ENCODE measurements around the gene MESD.

The MESD gene

GRCh38 chr15:81016489-81017068, 27.0 kb upstream of the MESD start:
- no peak overlapping the region for H3K4me3 ChIP-seq (ENCODE audit: low read depth, low read length)
- DNase-seq (ENCODE audit: low read depth) = no peak

DNA sequence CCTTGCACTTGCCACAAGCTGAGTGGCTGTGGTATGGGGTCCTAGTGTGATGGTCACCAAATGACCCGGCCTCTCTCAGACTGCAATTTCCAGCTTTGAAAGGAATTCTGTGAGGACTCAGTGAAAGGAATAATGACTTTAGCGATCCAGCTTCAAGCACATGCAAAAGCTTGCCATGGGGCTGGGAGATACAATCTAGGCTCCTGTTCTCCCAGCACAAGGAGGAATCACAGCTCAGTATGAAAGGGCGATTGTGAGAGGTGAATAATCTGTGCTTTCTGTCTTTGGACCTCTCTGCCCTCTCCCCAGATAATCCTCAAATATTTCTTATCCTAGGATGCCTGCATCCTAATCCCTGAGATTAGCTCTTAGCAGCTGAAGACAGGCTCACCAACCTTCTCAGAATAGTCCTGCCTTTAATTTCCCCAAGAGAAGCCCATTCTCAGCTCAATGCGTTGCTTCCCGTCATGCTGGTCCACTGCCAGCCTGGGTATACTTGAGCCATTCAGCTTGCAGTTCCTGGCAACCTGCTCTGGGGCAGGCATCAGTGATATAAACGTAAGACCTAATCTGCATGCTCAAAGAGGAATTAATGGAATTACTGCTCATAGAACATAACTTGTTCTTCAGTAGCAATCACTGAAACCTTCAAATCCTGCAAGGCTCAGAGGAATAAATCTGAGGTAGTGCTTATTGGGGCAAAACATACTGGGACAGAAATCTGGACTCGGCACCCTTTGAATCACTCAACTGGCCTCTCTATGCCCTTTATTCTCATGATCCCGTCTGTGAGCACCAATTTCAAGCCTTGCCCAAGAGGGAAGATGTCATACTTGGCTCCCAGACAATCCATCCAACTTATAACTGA, 26.2 kb upstream of the MESD start:
- H3K4me3 ChIP-seq (ENCODE audit: low read depth, low read length) = no peak overlapping the region
- no peak for DNase-seq (ENCODE audit: low read depth)

DNA sequence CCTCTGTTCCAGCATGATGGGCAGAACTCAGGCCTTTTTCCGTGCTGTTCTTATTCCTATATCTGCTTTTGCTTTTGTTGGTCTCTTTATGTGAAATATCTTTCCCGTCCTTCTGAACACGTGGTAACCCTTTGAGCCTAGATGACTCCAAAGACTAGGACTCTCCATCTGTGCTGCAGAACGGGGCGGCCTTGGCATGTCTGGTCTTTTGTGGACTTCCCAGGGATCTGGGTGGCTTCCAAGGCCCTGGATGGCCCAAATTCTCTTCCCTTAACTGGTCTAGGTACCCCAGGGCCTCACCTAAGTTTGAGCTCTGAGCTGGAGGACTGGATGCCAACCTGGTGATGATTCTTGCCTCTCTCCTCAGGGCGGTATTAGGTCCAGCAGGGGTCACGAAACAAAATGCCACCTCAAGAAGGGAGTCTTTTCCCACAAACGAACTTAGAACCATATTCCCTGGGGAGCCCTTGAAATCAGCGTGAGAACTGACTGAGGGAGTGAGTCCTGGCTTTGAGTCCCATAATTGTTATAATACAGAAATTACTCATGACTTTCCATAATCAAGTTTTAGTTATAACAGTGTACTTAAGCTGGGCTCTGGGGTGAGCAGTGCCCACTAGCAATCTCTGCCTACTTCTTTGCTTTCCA, 25.0 kb upstream of the MESD start:
- H3K4me3 ChIP-seq (ENCODE audit: low read depth, low read length) = no peak overlapping the region
- DNase-seq (ENCODE audit: low read depth) = no peak

DNA sequence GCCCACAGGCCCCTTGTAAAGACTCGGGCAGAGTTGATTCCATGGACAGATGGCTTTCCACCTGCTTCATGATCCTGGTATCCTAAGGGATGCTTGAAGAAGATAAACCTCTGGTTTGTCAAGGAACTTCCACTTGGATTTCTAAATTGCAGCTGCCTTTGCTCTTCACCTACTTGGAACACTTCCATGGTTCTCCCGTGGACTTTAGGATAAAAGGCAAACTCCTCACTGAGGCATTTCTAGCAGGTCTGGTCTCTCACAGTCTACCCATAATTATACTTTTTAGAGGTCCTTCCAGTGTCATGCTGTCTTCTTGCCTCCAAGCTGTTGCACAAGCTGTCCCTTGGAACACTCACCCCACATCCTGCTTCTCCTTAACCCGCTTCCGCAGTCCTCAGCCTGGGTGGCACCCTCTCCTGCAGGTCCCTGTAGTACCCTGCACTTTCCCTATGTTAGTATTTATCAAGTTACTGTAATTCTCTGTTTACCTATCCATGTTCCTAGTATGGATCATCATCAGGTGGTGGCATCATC, 23.8 kb upstream of the MESD start:
- DNase-seq (ENCODE audit: low read depth) = no peak
- no peak overlapping the region for H3K4me3 ChIP-seq (ENCODE audit: low read depth, low read length)

- no peak overlapping the region for H3K4me3 ChIP-seq (ENCODE audit: low read depth, low read length)
- DNase-seq (ENCODE audit: low read depth) = no peak
Measured at GRCh38 chr15:81012588-81012987, 23.0 kb upstream of the MESD start.

GRCh38 chr15:81011593-81011992, 22.0 kb upstream of the MESD start:
- H3K4me3 ChIP-seq (ENCODE audit: low read depth, low read length) = no peak overlapping the region
- DNase-seq (ENCODE audit: low read depth) = peak; percentile 62

- no peak for DNase-seq (ENCODE audit: low read depth)
- H3K4me3 ChIP-seq (ENCODE audit: low read depth, low read length) = no peak overlapping the region
Measured at GRCh38 chr15:81010086-81010485, 20.5 kb upstream of the MESD start.

- no peak for DNase-seq (ENCODE audit: low read depth)
- no peak overlapping the region for H3K4me3 ChIP-seq (ENCODE audit: low read depth, low read length)
Measured at GRCh38 chr15:81008312-81008711, 18.7 kb upstream of the MESD start.

- no peak for DNase-seq (ENCODE audit: low read depth)
- no peak overlapping the region for H3K4me3 ChIP-seq (ENCODE audit: low read depth, low read length)
Measured at GRCh38 chr15:81007428-81008064, 17.9 kb upstream of the MESD start.

GRCh38 chr15:81006124-81006523, 16.5 kb upstream of the MESD start:
- no peak overlapping the region for H3K4me3 ChIP-seq (ENCODE audit: low read depth, low read length)
- DNase-seq (ENCODE audit: low read depth) = no peak

- H3K4me3 ChIP-seq (ENCODE audit: low read depth, low read length) = peak overlapping the region; percentile 87
- DNase-seq (ENCODE audit: low read depth) = no peak
Measured at GRCh38 chr15:81003097-81003350, 13.4 kb upstream of the MESD start.

DNA sequence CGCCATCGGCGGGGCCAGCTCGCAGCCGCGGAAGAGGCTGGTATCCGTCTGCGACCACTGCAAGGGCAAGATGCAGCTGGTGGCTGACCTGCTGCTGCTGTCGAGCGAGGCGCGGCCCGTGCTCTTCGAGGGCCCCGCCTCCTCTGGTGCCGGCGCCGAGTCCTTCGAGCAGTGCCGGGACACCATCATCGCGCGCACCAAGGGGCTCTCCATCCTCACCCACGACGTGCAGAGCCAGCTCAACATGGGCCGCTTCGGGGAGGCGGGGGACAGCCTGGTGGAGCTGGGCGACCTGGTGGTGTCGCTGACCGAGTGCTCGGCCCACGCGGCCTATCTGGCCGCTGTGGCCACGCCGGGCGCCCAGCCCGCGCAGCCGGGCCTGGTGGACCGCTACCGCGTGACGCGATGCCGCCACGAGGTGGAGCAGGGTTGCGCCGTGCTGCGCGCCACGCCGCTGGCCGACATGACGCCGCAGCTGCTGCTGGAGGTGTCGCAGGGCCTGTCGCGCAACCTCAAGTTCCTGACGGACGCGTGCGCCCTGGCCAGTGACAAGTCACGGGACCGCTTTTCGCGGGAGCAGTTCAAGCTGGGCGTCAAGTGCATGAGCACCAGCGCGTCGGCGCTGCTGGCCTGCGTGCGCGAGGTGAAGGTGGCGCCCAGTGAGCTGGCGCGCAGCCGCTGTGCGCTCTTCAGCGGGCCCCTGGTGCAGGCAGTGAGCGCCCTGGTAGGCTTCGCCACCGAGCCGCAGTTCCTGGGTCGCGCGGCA, 12.9 kb upstream of the MESD start:
- H3K4me3 ChIP-seq (ENCODE audit: low read depth, low read length) = peak overlapping the region; percentile 87
- no peak for DNase-seq (ENCODE audit: low read depth)

GRCh38 chr15:81002009-81002330, 12.4 kb upstream of the MESD start:
- H3K4me3 ChIP-seq (ENCODE audit: low read depth, low read length) = peak overlapping the region; percentile 87
- no peak for DNase-seq (ENCODE audit: low read depth)

GRCh38 chr15:81001152-81002008, 11.8 kb upstream of the MESD start:
- no peak for DNase-seq (ENCODE audit: low read depth)
- peak overlapping the region; percentile 87 for H3K4me3 ChIP-seq (ENCODE audit: low read depth, low read length)

- DNase-seq (ENCODE audit: low read depth) = peak; percentile 81
- peak within 1 kb of the TSS; percentile 87 for H3K4me3 ChIP-seq (ENCODE audit: low read depth, low read length)
Measured at GRCh38 chr15:81000624-81001151, 11.1 kb upstream of the MESD start, which contains the start of gene TLNRD1. TLNRD1 (plus strand) TSS chr15:81000923; CDS start chr15:81002272, 1,349 bp downstream.

DNA sequence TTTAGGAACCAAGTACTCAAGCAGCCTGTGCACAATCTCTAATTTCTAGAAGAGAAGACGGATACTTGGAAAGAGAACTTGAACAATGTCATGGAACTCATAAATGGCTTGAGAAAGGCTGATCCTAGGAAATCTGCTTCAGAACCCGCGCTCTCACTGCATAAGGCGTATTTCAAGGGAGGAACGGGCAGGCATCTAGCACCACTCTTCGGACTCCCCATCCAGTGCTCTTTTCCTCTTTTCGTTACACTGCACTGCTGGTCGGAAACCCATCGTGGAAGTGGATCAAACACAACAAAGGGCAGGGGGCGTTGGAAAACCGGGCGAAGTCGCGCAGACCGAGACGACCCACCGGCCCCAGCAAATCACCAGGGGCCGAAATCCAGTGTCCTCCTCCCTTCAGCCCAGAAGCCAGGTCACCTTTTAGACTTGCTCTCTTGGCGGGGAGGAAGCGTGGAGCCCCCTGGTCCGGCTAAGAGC, 10.6 kb upstream of the MESD start:
- peak overlapping the region; percentile 87 for H3K4me3 ChIP-seq (ENCODE audit: low read depth, low read length)
- DNase-seq (ENCODE audit: low read depth) = no peak

DNA sequence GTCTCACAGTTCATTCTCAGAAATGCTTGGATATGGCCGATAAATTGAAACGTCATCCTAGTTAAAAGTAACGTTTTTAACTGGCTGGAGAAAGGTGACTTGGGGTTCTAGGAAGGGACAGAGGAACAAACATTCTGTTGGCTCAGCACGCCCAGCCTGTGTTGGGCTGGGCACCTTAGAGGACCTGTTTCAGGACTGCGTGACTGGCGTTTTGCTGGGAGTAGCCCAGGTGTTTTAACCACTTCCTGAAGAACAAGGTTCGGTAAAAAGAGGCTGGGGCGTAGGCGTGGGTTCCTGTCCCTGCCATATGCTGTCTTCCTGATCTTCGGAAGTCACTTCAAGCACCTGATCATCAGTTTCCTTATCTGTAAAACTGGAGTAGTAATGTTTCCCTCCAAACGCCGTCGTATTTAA, 10.0 kb upstream of the MESD start:
- DNase-seq (ENCODE audit: low read depth) = no peak

GRCh38 chr15:80998251-80998650, 8.6 kb upstream of the MESD start:
- DNase-seq (ENCODE audit: low read depth) = no peak
- H3K4me3 ChIP-seq (ENCODE audit: low read depth, low read length) = no peak overlapping the region

More for the DNA sequence above, 10.0 kb upstream of the MESD start:
- peak overlapping the region; percentile 87 for H3K4me3 ChIP-seq (ENCODE audit: low read depth, low read length)

Measured in skeletal muscle cell (primary cell).